Neuronal stem cell (in vitro differentiated cells): ENCODE results near the gene SWAP70.
A peak's percentile ranks its signal among the peaks of the same experiment; 100 is the strongest.
"Not testable (repeated sequence)": the region's sequence is repeated elsewhere in the genome, so short reads cannot be mapped to it uniquely, and the experiment has no call there.

Experiments
- DNase-seq: peaks from one replicate; pipeline ENCODE4 v3.0.0-alpha.2; 2013; ENCODE audit warnings: low spot score
- H2AFZ ChIP-seq: one replicate; pipeline ENCODE4 v1.6.1; 2013; ENCODE audit warnings: mild to moderate bottlenecking, low read length, inconsistent platforms
- H2AK5ac ChIP-seq: 2 replicates; pipeline ENCODE4 v1.6.1; 2013; ENCODE audit warnings: low read depth, mild to moderate bottlenecking, inconsistent platforms, low read length, moderate library complexity, mixed read lengths
- H2BK120ac ChIP-seq: 2 replicates; pipeline ENCODE4 v1.6.1; 2013; ENCODE audit warnings: low read depth, mild to moderate bottlenecking, inconsistent platforms, low read length, moderate library complexity, mixed read lengths
- H2BK12ac ChIP-seq: one replicate; pipeline ENCODE4 v1.6.1; 2013; ENCODE audit warnings: low read length, inconsistent platforms
- H2BK15ac ChIP-seq: 2 replicates; pipeline ENCODE4 v1.6.1; 2013; ENCODE audit warnings: mild to moderate bottlenecking, low read length, inconsistent platforms, mixed read lengths
- H2BK5ac ChIP-seq: one replicate; pipeline ENCODE4 v1.6.1; 2013; ENCODE audit warnings: inconsistent platforms, mild to moderate bottlenecking, low read length, moderate library complexity
- H3K14ac ChIP-seq: one replicate; pipeline ENCODE4 v1.6.1; 2013; ENCODE audit warnings: low read length, inconsistent platforms
- H3K18ac ChIP-seq: 2 replicates; pipeline ENCODE4 v1.6.1; 2013; ENCODE audit warnings: low read length, inconsistent platforms
- H3K23ac ChIP-seq: 2 replicates; pipeline ENCODE4 v1.6.1; 2013; ENCODE audit warnings: low read depth, mild to moderate bottlenecking, mixed read lengths, low read length, inconsistent platforms; ENCODE audit not compliant: poor library complexity
- H3K27ac ChIP-seq: replicated peaks from 3 replicates; pipeline ENCODE4 v1.5.1; 2013; ENCODE audit warnings: low read length, inconsistent platforms
- H3K27me3 ChIP-seq, 3 experiments: 2 replicates each; pipeline ENCODE4 v1.6.1; 2013; ENCODE audit warnings: low read length in 3 of 3, mild to moderate bottlenecking in 2 of 3, inconsistent platforms in 1 of 3, low read depth in 1 of 3, mixed read lengths in 1 of 3, moderate library complexity in 1 of 3; ENCODE audit not compliant: control insufficient read depth in 3 of 3, insufficient read depth in 3 of 3
- H3K36me3 ChIP-seq, 2 donors: replicated peaks in 1 of 2; 2 replicates each; pipeline ENCODE4 v1.6.1; 2013; ENCODE audit warnings: low read length in 2 of 2; ENCODE audit not compliant: control insufficient read depth in 2 of 2, insufficient read depth in 2 of 2
- H3K4ac ChIP-seq: 2 replicates; pipeline ENCODE4 v1.6.1; 2013; ENCODE audit warnings: inconsistent platforms, mild to moderate bottlenecking, low read length, moderate library complexity
- H3K4me1 ChIP-seq, 2 donors: 1 replicate in 1 of 2; 2 replicates in 1 of 2; pipeline ENCODE4 v1.6.1; 2013; ENCODE audit warnings: low read length in 2 of 2, low read depth in 1 of 2; ENCODE audit not compliant: control insufficient read depth in 2 of 2, insufficient read depth in 1 of 2
- H3K4me2 ChIP-seq: one replicate; pipeline ENCODE4 v1.6.1; 2013; ENCODE audit warnings: mild to moderate bottlenecking, low read length, inconsistent platforms; ENCODE audit not compliant: insufficient read depth, poor library complexity, severe bottlenecking
- H3K4me3 ChIP-seq, 2 donors: 2 replicates each; pipeline ENCODE4 v1.5.1; 2013; ENCODE audit warnings: low read length in 2 of 2, mild to moderate bottlenecking in 2 of 2, inconsistent platforms in 1 of 2, moderate library complexity in 1 of 2
- H3K79me1 ChIP-seq: one replicate; pipeline ENCODE4 v1.6.1; 2013; ENCODE audit warnings: low read depth, mild to moderate bottlenecking, inconsistent platforms, low read length, moderate library complexity
- H3K9ac ChIP-seq: one replicate; pipeline ENCODE4 v1.6.1; 2013; ENCODE audit warnings: mild to moderate bottlenecking, low read depth, low read length, inconsistent platforms; ENCODE audit not compliant: poor library complexity
- H3K9me3 ChIP-seq, 2 donors: replicated peaks in 1 of 2; 2 replicates each; pipeline versions ENCODE3 to v1.6.1; 2013; ENCODE audit warnings: low read length in 2 of 2, mild to moderate bottlenecking in 2 of 2, inconsistent platforms in 1 of 2, low read depth in 1 of 2, mixed read lengths in 1 of 2, moderate library complexity in 1 of 2; ENCODE audit not compliant: control insufficient read depth in 2 of 2, insufficient read depth in 1 of 2
- H4K8ac ChIP-seq: one replicate; pipeline ENCODE4 v1.6.1; 2013; ENCODE audit warnings: low read depth, mild to moderate bottlenecking, inconsistent platforms, low read length, moderate library complexity
- H4K91ac ChIP-seq: one replicate; pipeline ENCODE4 v1.6.1; 2013; ENCODE audit warnings: low read length, low read depth, mild to moderate bottlenecking, inconsistent platforms; ENCODE audit not compliant: poor library complexity
- WGBS, 2 donors: extraction: QIAGEN DNeasy Blood & Tissue Kit; methylation state at CpG; one replicate each; pipeline ENCODE4 v1.1.7; 2013; ENCODE audit warnings: missing lambda C conversion rate in 2 of 2, mixed read lengths in 1 of 2; ENCODE audit not compliant: insufficient read length in 2 of 2, insufficient replicate concordance in 1 of 2; ENCODE audit errors: extremely low coverage in 2 of 2; 5-methylcytosine and 5-hydroxymethylcytosine counted together

Gene SWAP70

DNA sequence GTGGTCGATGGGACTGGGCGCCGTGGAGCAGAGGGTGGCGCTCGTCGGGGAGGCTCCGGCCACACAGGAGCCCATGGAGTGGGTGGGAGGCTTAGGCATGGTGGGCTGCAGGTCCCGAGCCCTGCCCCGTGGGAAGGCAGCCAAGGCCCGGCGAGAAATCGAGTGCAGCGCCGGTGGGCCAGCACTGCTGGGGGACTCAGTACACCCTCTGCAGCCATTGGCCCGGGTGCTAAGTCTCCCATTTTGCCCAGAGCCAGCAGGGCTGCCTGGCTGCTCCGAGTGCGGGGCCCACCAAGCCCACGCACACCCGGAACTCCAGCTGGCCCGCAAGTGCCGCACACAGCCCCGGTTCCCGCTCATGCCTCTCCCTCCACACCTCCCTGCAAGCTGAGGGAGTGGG, 40.8 kb upstream of the SWAP70 start:
- H3K4ac ChIP-seq, DNase-seq, H3K4me2 ChIP-seq, H3K4me3 ChIP-seq, H3K27me3 ChIP-seq, H2AFZ ChIP-seq, H3K23ac ChIP-seq, H2AK5ac ChIP-seq, H2BK5ac ChIP-seq, H3K79me1 ChIP-seq, H4K91ac ChIP-seq, H2BK15ac ChIP-seq, H3K9me3 ChIP-seq, H3K27ac ChIP-seq, H3K36me3 ChIP-seq, H4K8ac ChIP-seq, H3K9ac ChIP-seq, H3K14ac ChIP-seq, H2BK120ac ChIP-seq: not testable (repeated sequence)
- H3K18ac ChIP-seq: peak overlapping the region; percentile 58
- H3K4me1 ChIP-seq: peaks cover 9 to 15% of the 10 kb centered on the region in 2 donors
- H2BK12ac ChIP-seq: peak overlapping the region; percentile 64
- no CpG with 5 or more reads among the region's 23 CpGs for WGBS, 2 donors

DNA sequence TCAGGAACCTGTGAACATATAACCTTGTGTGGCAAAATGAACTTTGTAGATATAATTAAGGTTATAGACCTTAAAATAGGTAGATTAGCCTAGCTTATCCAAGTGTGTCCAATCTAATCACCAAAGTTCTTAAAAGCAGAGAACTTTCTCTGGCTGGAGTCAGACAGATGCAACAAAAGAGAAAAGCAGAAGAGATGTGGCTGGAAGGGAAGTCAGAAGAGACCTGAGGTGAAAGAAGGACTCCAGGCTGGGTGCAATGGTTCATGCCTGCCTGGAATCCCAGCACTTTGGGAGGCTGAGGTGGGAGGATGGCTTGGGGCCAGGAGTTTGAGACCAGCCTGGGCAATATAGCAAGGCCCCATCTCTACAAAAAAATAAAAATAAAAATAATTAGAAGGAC, 39.4 kb upstream of the SWAP70 start:
- Histone ChIP-seq H2BK12ac (no peak overlapping the region), H2AFZ (no peak overlapping the region), H2BK5ac (no peak overlapping the region), H3K18ac (no peak overlapping the region), H3K9ac (no peak overlapping the region), H4K91ac (no peak overlapping the region), H3K4ac (no peak overlapping the region), H2AK5ac (no peak overlapping the region), H3K27ac (no peak overlapping the region), H3K79me1 (no peaks in the 10 kb centered on the region), H4K8ac (no peak overlapping the region), H3K27me3 (no peaks in the 10 kb centered on the region), H3K4me2 (no peak overlapping the region), H3K14ac (no peak overlapping the region), H2BK15ac (no peak overlapping the region), H3K23ac (no peak overlapping the region), H2BK120ac (no peak overlapping the region), H3K4me3 (no peak overlapping the region), H3K9me3 (no peaks in the 10 kb centered on the region), H3K4me1 (peaks cover 9 to 17% of the 10 kb centered on the region in 2 donors), H3K36me3 (no peaks in the 10 kb centered on the region)
- DNase-seq: no peak

DNA sequence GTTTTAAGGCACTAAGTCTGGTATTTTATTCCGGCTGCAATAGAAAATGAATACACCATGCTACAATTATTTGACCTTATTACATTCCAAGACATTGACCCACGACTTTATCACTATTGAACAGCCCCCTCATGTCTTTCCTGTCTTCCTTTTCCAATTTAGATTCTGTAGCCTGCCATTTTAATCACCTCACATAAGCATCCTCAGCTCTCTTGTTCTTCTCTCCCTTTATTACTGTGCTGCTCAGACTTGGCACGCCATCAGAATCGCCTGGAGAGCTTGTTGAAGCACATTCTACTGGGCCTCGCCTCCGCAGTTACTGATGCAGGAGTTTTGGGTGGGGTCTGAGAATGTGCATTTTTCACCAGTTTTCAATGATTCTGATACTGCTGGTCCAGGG, 38.7 kb upstream of the SWAP70 start:
- H4K8ac ChIP-seq: no peak overlapping the region
- no peak overlapping the region for H3K9ac ChIP-seq
- H3K4me1 ChIP-seq: peaks cover 9 to 13% of the 10 kb centered on the region in 2 donors
- no peak overlapping the region for H3K4me2 ChIP-seq
- no peak overlapping the region for H3K23ac ChIP-seq
- no peak overlapping the region for H2AFZ ChIP-seq
- peak overlapping the region; percentile 9 for H2AK5ac ChIP-seq
- H2BK15ac ChIP-seq: no peak overlapping the region
- H3K27ac ChIP-seq: no peak overlapping the region
- no peak overlapping the region for H2BK12ac ChIP-seq
- no peaks in the 10 kb centered on the region for H3K36me3 ChIP-seq
- H3K9me3 ChIP-seq: no peaks in the 10 kb centered on the region
- DNase-seq: no peak
- H3K14ac ChIP-seq: no peak overlapping the region
- no peak overlapping the region for H2BK5ac ChIP-seq
- WGBS, 2 donors: no CpG with 5 or more reads among the region's 6 CpGs
- no peak overlapping the region for H3K4me3 ChIP-seq
- H3K79me1 ChIP-seq: no peaks in the 10 kb centered on the region
- no peak overlapping the region for H2BK120ac ChIP-seq
- no peak overlapping the region for H3K18ac ChIP-seq
- no peak overlapping the region for H3K4ac ChIP-seq
- no peak overlapping the region for H4K91ac ChIP-seq
- H3K27me3 ChIP-seq: no peaks in the 10 kb centered on the region

DNA sequence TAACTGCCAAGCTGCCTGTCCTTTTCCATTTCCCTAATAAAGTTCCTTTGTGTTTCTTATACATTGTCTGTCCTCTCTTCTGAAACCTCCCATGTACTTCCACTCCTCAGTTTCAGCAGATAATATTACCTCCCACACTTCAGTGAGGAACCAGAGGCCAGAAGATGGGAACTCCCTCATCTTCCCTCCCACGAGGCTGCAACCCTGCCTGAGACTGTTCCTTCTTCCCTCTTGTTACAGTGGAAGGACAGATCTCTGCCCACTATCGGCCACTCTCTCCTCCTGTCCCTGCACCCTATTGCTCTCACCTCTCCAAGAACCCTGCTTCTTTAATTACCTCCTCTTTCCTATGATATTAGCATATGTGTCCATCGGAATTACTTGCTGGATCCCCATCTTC, 38.1 kb upstream of the SWAP70 start:
- Histone ChIP-seq H3K4me2 (no peak overlapping the region), H3K27ac (peak overlapping the region; percentile 7), H3K4me3 (no peak overlapping the region), H3K27me3 (no peaks in the 10 kb centered on the region), H2BK12ac (no peak overlapping the region), H3K9ac (no peak overlapping the region), H3K4me1 (peaks cover 9 to 13% of the 10 kb centered on the region in 2 donors), H3K14ac (no peak overlapping the region), H2BK120ac (no peak overlapping the region), H2BK5ac (no peak overlapping the region), H3K9me3 (no peaks in the 10 kb centered on the region), H3K36me3 (no peaks in the 10 kb centered on the region), H3K18ac (peak overlapping the region; percentile 50), H3K79me1 (no peaks in the 10 kb centered on the region), H3K23ac (no peak overlapping the region), H4K91ac (no peak overlapping the region), H3K4ac (no peak overlapping the region), H2AFZ (no peak overlapping the region), H2AK5ac (peak overlapping the region; percentile 9), H2BK15ac (no peak overlapping the region), H4K8ac (no peak overlapping the region)
- no CpG with 5 or more reads among the region's 3 CpGs for WGBS, 2 donors
- no peak for DNase-seq
